Upper lobe of left lung (tissue), 6 donors: ENCODE measurements around the gene OSBPL10. TPM values are rescaled to one million over a fixed set of nuclear protein-coding genes. Genes with fewer than 3 reads are reported as not detected.
A peak's percentile ranks its signal among the peaks of the same experiment; 100 is the strongest.

Source experiments
- ATAC-seq, 2 donors: fragments of 200-7000 bp; cut with Tn5 transposase; one replicate each; pipeline ENCODE4 v1.9.1; 2022; ENCODE audit warnings: mild to moderate bottlenecking in 2 of 2, moderate library complexity in 2 of 2; ENCODE audit not compliant: low FRiP score in 2 of 2
- DNase-seq, 2 donors: peaks; one replicate each; pipeline ENCODE4 v3.0.0-alpha.2; 2019 to 2020
- H3K27ac ChIP-seq, 4 donors: fragments of 200-600 bp; sonication (generic); one replicate each; pipeline ENCODE4 v1.5.1; 2016 to 2019
- H3K27me3 ChIP-seq, 4 donors: fragments of 200-600 bp; sonication (generic); one replicate each; pipeline ENCODE4 v1.5.1; 2017 to 2019
- H3K36me3 ChIP-seq, 4 donors: fragments of 200-600 bp; sonication (generic); one replicate each; pipeline ENCODE4 v1.5.1; 2016 to 2019
- H3K4me1 ChIP-seq, 4 donors: fragments of 200-600 bp; sonication (generic); one replicate each; pipeline ENCODE4 v1.5.1; 2018 to 2019
- H3K4me3 ChIP-seq, 4 donors: fragments of 200-600 bp; sonication (generic); one replicate each; pipeline ENCODE4 v1.5.1; 2017 to 2019; ENCODE audit warnings: mild to moderate bottlenecking in 2 of 4, moderate library complexity in 1 of 4
- H3K9me3 ChIP-seq, 4 donors: fragments of 200-600 bp; sonication (generic); one replicate each; pipeline ENCODE4 v1.5.1; 2018 to 2019
- EP300 ChIP-seq, 4 donors: sonication (generic); formaldehyde crosslinking; IDR thresholded peaks; one replicate each; pipeline ENCODE4 v1.5.1; 2017; ENCODE audit warnings: antibody characterized with exemption in 4 of 4, control low read depth in 2 of 4
- POLR2A ChIP-seq, 4 donors: fragments of 450-650 bp; IDR thresholded peaks; one replicate each; pipeline ENCODE4 v1.5.1; 2016 to 2017; ENCODE audit warnings: antibody characterized with exemption in 4 of 4, mild to moderate bottlenecking in 2 of 4
- POLR2AphosphoS5 ChIP-seq, 2 donors: sonication (generic); formaldehyde crosslinking; IDR thresholded peaks; one replicate each; pipeline ENCODE4 v1.5.1; 2017; ENCODE audit warnings: antibody characterized with exemption in 2 of 2
- WGBS, 2 donors: methylation state at CpG; one replicate each; pipeline ENCODE4 v1.1.5; 2017 to 2018; 5-methylcytosine and 5-hydroxymethylcytosine counted together
- total RNA-seq, 6 donors: library from RNA; depleted of rRNA in 4 of 6; stranded (reverse); fragments of >200 nt in 4 of 6; gene quantifications; one replicate each; pipeline versions ENCODE4 v1.1.0 to v1.2.1, GENCODE V29; 2016 to 2021
- TF ChIP-seq, protein P1 (sequence below), 6 experiments: fragments of 450-650 bp in 4 of 6; fragments of 200-600 bp in 2 of 6; sonication (generic) in 2 of 6; IDR thresholded peaks; one replicate each; pipeline ENCODE4 v1.5.1; 2016 to 2019; ENCODE audit warnings: antibody characterized with exemption in 6 of 6
- donor health status: DM: no; HTN: no; CAD: no; lungs with moderate emphysema.
- donor health status: DM: no; HTN: yes; CAD: no; lungs with severe emphysema.

OSBPL10 gene
- total RNA-seq, 6 donors from 2014 or later, result 13.6 to 73.9 (median 24.4) TPM

DNA sequence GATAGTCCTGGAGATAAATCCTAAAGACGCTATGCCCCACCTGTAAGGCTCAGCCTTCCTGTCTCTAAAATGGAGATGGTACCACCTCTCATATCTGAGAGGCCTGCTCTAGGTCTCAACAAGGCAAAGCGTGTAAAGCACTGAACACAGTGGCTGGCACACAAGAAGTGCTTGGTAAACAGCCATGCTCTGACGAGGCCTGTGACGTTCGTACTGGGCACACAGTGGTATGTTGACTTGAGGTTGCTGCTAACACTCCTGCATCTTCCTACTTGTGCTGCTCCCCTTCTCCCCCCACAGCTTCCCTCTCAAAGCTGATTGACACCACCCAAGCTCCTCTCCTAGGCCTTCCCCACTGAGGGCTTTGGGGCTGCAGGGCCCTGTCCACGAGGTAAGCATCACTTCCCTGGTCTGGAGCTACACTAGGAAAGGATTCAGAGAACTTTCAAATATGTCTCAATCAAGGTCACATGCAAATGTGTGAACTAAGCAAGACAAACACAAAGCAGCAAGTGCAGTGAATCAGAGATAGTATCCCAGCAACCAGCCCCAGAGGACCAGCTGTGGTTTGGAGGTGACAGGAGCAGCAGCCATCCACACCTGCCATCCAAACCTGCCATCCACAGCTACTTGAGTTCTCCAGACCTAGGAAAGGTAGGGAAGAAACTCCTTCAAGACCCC lies 270.8 kb downstream of the OSBPL10 start:
- ATAC-seq, result peak in 1 of 2 donors; percentile 66
- 80 to 85% methylated on average over 6 of the region's 6 CpGs for WGBS, 2 donors
- Histone ChIP-seq H3K27me3 (no peaks in the 10 kb centered on the region), H3K4me3 (no peak overlapping the region), H3K9me3 (no peaks in the 10 kb centered on the region), H3K4me1 (no peaks in the 10 kb centered on the region), H3K27ac (no peak overlapping the region), H3K36me3 (no peaks in the 10 kb centered on the region)
- DNase-seq, result no peak
- TF ChIP-seq EP300 (IDR thresholded peaks at IDR 0.05), result no peak
- TF ChIP-seq, protein P1, sequence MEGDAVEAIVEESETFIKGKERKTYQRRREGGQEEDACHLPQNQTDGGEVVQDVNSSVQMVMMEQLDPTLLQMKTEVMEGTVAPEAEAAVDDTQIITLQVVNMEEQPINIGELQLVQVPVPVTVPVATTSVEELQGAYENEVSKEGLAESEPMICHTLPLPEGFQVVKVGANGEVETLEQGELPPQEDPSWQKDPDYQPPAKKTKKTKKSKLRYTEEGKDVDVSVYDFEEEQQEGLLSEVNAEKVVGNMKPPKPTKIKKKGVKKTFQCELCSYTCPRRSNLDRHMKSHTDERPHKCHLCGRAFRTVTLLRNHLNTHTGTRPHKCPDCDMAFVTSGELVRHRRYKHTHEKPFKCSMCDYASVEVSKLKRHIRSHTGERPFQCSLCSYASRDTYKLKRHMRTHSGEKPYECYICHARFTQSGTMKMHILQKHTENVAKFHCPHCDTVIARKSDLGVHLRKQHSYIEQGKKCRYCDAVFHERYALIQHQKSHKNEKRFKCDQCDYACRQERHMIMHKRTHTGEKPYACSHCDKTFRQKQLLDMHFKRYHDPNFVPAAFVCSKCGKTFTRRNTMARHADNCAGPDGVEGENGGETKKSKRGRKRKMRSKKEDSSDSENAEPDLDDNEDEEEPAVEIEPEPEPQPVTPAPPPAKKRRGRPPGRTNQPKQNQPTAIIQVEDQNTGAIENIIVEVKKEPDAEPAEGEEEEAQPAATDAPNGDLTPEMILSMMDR (IDR thresholded peaks at IDR 0.05), result no peak
- no peak for TF ChIP-seq POLR2A (IDR thresholded peaks at IDR 0.05)
- TF ChIP-seq POLR2AphosphoS5 (IDR thresholded peaks at IDR 0.05), result no peak

DNA sequence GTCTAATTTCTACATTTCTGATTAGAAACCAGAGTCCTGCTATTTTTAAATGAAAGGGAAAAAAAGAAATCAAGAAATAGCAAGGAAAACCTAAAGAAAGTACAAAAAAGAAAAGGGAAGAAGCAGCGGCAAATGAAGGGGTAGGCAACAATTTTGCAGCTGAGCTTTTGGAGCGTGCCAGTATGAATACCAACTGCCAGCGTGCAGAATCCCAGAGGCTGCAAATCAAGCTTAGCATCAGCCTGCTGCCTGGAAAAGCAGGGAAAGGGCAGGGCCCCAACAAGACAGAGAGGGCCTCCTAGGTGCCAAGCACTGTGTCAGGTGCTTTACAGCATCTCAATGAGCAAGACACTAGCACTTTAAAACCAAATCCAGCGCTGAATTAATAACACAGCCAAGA lies 271.5 kb downstream of the OSBPL10 start:
- TF ChIP-seq EP300 (IDR thresholded peaks at IDR 0.05), result no peak
- TF ChIP-seq, protein P1 (IDR thresholded peaks at IDR 0.05), result no peak
- TF ChIP-seq POLR2A (IDR thresholded peaks at IDR 0.05), result no peak
- no peak for TF ChIP-seq POLR2AphosphoS5 (IDR thresholded peaks at IDR 0.05)
- Histone ChIP-seq H3K9me3 (no peaks in the 10 kb centered on the region), H3K36me3 (no peaks in the 10 kb centered on the region), H3K27ac (no peak overlapping the region), H3K4me3 (no peak overlapping the region), H3K4me1 (peaks cover 0 to 7% (median 0%) of the 10 kb centered on the region in 4 donors), H3K27me3 (no peaks in the 10 kb centered on the region)
- ATAC-seq (no peak), DNase-seq (no peak)
- 97 to 99% methylated on average over 4 of the region's 4 CpGs for WGBS, 2 donors

DNA sequence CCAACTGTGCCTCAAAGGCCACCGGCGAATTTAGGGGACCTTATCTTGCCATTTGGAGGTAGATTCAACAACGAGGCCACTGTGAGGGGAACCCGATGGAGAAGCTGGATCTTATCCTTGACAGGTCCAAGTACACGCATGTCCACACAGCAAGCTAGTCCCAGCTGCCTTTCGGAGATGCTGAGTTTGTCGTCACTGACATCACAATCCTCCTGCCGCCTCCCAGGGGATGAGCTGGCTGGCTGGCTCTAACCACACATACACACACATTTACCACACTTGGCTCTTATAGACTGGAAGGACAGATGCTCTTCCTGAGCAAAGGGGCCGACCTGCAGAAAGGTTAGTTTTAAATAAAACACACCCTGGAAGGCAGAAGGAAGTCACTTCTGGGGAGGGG lies 272.1 kb downstream of the OSBPL10 start:
- Histone ChIP-seq H3K36me3 (no peaks in the 10 kb centered on the region), H3K27ac (no peak overlapping the region), H3K27me3 (no peaks in the 10 kb centered on the region), H3K9me3 (no peaks in the 10 kb centered on the region), H3K4me3 (no peak overlapping the region), H3K4me1 (peaks cover 0 to 10% (median 0%) of the 10 kb centered on the region in 4 donors)
- no peak for DNase-seq
- TF ChIP-seq EP300 (IDR thresholded peaks at IDR 0.05), result no peak
- no peak for TF ChIP-seq POLR2AphosphoS5 (IDR thresholded peaks at IDR 0.05)
- TF ChIP-seq, protein P1 (IDR thresholded peaks at IDR 0.05), result no peak
- TF ChIP-seq POLR2A (IDR thresholded peaks at IDR 0.05), result no peak
- WGBS, 2 donors, result 79% methylated on average over 9 of the region's 9 CpGs
- no peak for ATAC-seq

DNA sequence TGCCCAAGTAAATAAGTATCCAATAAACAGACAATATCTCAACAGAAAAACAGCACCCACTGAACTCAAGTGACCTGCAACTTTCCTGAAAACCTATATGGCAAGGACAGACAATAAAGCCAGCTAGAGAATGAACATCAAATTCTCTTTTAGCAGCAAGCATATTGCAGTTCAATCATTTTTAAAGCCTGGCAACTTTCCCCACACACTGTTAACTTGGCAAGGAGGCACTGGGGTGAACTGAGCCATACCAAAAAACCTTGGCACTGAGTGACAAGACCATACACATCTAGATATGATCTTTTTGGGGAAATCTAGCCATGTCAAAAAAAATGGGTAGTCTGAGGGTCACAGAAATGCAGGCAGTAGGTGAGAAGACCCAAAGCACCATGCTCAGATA lies 273.8 kb downstream of the OSBPL10 start:
- DNase-seq (no peak), ATAC-seq (no peak)
- no peaks in the 10 kb centered on the region for H3K27me3 ChIP-seq
- no peaks in the 10 kb centered on the region for H3K9me3 ChIP-seq
- H3K27ac ChIP-seq, result no peak overlapping the region
- H3K4me3 ChIP-seq, result no peak overlapping the region
- H3K36me3 ChIP-seq, result no peaks in the 10 kb centered on the region
- TF ChIP-seq POLR2AphosphoS5 (IDR thresholded peaks at IDR 0.05) (no peak), EP300 (IDR thresholded peaks at IDR 0.05) (no peak), POLR2A (IDR thresholded peaks at IDR 0.05) (no peak)
- TF ChIP-seq, protein P1 (IDR thresholded peaks at IDR 0.05), result no peak
- peaks cover 0 to 10% (median 0%) of the 10 kb centered on the region in 4 donors for H3K4me1 ChIP-seq

DNA sequence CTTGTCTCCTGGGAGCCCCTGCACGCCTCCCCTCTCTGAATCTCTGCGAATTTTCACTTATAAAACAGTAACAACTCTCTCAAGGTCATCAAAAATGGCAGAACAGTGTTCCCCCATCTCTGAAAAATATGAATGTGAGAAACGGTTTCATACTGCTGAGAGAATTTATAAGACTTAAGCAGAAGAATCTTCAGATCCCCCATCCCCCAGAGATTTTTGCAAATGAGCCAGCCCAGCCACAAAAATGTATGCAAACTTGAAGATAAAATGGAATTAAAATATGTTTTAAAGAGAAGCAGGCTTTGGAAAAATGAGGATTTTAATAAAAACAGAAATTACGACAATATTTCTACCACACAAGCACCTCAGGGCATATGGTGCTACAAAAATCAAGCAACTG lies 275.3 kb downstream of the OSBPL10 start:
- Histone ChIP-seq H3K36me3 (peaks cover 0 to 6% (median 1%) of the 10 kb centered on the region in 4 donors), H3K27ac (no peak overlapping the region), H3K27me3 (no peaks in the 10 kb centered on the region), H3K4me1 (peaks cover 0 to 10% (median 0%) of the 10 kb centered on the region in 4 donors), H3K4me3 (no peak overlapping the region), H3K9me3 (no peaks in the 10 kb centered on the region)
- no peak for TF ChIP-seq POLR2A (IDR thresholded peaks at IDR 0.05)
- no peak for TF ChIP-seq EP300 (IDR thresholded peaks at IDR 0.05)
- TF ChIP-seq, protein P1 (IDR thresholded peaks at IDR 0.05), result no peak
- no peak for TF ChIP-seq POLR2AphosphoS5 (IDR thresholded peaks at IDR 0.05)
- WGBS, 2 donors, result 82 to 91% methylated on average over 4 of the region's 4 CpGs
- DNase-seq (no peak), ATAC-seq (no peak)
